GM21825 (cell line): Measurements from ENCODE around the gene SLC25A26.
"Not testable (repeated sequence)": the region's sequence is repeated elsewhere in the genome, so short reads cannot be mapped to it uniquely, and the experiment has no call there.

Experiments used
- ATAC-seq: cut with Tn5 transposase; IDR thresholded peaks from one replicate; pipeline ENCODE4 v1.9.1; 2021; ENCODE audit warnings: mild to moderate bottlenecking, moderate library complexity; ENCODE audit not compliant: unreplicated experiment

SLC25A26 gene

DNA sequence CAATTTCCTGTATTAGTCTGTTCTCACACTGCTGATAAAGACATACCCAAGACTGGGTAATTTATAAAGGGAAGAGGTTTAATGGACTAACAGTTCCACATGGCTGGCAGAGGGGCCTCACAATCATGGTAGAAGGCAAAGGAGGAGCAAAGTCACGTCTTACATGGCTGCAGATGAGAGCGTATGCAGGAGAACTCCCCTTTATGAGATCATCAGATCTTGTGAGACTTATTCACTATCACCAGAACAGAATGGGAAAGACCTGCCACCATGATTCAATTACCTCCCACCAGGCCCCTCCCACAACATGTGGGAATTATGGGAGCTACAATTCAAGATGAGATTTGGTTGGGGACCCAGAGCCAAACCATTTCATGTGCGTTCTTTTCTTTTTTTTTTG, 5.3 kb downstream of the SLC25A26 start:
- ATAC-seq, result not testable (repeated sequence)

DNA sequence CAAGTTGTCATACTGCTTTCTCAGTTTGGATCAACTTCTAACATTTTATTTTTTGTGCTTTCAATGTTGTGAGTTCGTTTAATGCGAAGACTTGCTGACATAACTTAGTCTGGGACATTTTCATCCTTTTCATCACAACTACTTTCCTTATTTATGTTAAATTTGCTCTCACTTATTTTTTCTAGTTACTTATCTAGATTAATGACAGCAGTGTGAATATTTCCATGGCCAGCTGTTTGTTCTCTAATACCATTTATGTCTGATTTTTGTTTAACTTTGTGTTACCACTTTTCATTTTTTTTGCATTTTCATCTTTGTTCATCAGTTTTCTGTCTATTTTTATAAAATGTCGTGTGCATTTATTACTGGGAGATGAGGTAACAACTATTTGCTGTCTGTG, 6.2 kb downstream of the SLC25A26 start:
- no peak for ATAC-seq

- no peak for ATAC-seq
Observed at GRCh38 chr3:66227915-66228314, 7.1 kb downstream of the SLC25A26 start.

- ATAC-seq, result no peak
Observed at GRCh38 chr3:66228707-66229106, 7.9 kb downstream of the SLC25A26 start.

DNA sequence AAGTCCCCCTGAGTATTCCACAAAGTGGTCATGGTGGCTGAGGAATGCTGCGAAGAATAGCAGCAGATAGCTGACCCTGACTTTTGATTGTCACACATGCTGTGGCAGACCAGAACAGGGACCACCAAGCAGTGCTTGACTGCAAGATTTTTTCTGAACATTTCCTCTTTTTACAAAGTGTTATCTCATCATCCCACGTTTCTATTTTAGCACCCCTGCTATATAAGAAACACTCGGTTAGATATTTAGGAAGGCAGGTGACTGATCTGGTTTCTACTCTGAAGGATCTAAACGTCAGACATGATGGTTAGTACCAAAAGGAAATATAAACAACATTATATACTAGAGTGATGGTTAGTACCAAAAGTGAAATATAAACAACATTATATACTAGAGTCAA, 9.1 kb downstream of the SLC25A26 start:
- no peak for ATAC-seq

DNA sequence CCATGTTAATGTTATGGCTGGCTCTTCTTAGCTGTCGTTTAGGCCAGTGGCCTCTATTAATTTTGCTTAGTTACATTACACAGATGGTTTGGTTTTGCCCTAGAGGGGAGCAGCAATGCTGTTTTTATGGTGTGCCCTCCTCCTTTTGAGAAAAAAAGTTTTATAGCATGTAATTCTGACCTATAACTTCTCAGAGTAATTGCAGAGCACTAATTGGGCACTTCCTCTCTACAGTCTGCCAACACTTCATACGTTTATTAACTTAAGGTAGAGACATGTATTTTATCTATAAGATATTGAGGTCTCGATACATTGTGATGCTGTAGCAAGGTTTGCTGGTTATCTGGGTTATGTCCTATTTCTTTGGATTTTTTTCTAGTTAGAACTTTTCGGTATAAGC, 12.2 kb downstream of the SLC25A26 start:
- no peak for ATAC-seq

- no peak for ATAC-seq
Observed at GRCh38 chr3:66236281-66236680, 15.5 kb downstream of the SLC25A26 start.

DNA sequence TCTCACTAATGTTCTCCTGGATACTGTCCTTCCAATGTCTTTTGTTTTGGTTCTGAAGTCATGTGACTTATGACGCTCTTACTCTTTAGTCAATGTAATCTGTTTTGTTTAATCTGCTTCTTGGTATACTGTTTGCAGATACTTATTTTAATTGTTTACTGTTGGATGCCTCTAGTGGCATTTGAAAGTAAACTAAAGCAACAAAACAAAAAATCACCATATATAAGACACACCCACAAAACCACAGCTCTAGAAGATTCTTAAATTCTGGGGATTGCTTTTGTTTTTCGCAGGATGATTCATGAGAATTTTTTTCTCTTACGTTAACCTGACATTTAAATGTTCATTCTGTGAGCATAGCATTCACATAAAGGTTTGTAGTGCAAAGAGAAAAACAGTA, 16.8 kb downstream of the SLC25A26 start:
- no peak for ATAC-seq

DNA sequence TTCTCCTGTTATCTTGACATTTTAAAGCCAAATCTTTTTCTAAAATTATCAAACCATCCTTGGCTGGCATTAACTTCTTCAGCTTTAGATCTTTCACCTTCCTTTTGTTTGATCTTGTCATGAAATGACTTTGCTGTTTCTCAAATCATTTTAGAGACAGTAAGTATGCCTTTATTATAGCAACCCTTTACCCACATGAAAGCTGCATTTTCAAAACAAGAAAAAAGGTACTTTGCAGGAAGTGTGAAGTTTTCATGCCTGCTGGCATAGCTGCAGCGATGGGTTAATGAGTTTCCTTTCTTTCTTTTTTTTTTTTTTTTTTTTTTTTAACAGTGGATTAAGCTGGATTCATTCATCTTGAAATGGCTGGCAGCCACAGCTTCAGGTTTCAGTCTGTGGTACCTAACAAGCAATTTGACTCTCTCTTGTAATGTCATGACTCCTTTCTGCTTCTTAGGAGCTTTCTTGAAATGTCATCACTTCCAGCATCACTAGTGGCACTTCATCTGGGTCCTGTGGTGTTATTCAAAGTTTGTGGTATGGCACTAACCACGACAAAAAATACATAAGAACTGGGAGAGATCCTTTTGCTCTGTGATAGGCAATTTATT, 18.8 kb downstream of the SLC25A26 start:
- ATAC-seq, result no peak

DNA sequence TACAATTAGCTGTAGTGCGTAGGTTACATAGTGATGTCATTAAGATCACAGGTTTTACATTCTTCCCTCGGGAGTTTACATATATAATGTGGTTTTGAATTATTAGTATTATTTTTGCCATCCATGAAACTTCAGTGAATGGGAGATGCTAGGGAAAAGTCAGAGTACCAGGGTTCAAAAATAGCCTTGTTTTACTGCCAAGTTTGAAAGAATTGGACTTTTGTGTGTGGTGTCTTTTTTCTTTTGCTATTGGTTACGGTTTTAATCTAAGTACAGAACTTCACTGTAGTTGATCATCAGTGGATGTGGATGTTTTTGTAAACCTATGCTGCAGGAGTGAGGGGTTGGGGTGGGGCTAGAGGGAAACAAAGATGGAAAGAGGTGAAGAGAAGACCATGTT, 20.7 kb downstream of the SLC25A26 start:
- ATAC-seq, result no peak

DNA sequence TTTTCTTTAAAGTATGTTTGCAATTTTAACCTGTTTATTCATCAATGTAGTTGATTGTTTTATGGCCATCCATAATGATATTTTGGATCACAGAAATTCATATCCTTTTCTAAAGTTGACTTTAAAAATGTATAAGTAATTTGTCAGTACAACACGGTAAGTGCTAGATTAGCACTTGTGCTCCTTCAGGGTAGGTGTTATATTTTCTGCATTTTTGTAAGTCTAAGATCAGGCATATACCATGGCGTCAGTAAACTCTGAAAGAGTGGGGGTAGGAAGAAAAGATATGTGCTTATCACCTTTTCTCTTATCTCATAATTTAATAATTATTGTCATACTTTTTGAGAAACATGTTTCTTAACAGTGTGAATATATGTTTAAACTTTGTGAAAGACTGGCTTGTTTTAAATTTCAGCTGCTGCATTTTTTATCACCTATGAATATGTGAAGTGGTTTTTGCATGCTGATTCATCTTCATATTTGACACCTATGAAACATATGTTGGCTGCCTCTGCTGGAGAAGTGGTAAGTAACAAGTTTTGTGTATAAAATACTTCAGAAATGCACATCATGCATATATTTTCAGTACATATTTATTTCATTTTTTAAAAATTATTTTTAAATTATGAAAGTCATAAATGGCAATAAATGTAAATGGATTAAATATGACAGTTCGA, 22.1 kb downstream of the SLC25A26 start:
- ATAC-seq, result no peak

- ATAC-seq, result no peak
Observed at GRCh38 chr3:66248641-66249040, 27.8 kb downstream of the SLC25A26 start.

DNA sequence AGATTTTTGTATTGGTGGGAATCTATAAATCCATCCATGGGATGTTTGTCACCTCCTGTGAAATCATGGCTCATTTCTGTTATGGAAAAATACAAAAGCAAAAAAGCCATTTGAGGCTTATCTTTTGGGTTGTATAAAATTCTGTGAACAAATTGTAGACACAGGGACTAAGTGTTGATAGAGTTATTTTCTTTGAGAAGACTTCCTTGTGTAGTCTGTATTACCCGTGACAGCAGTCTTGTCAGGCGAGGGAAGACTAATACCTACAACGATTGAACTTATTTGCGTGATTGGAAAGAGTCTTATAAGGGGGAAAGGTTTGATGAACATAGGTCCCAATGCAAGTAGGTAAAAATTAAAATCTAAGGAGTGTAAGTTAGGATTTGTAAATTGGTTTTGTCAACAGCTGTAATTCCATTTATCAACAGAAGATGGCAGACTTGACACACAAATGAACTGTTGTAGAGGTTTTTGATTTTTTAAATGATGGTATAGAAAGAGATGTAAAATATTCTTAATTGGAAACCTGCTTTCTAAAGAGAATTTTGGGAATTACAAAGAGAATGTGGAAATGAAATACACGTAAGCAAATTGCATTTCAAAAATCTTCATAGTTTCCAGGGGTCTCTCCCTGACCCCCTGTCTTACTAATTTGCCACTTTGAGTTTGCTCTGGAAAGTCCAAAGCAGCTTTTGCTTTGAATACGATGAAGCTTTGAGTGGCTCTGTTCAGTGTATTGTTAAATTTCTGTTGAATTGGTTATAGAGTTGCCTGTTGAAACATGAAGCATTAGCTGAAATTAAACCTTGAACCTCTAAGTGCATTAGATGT, 33.2 kb downstream of the SLC25A26 start:
- no peak for ATAC-seq

- ATAC-seq, result no peak
Observed at GRCh38 chr3:66255865-66256264, 35.1 kb downstream of the SLC25A26 start.

GRCh38 chr3:66256806-66257205, 36.0 kb downstream of the SLC25A26 start:
- no peak for ATAC-seq

DNA sequence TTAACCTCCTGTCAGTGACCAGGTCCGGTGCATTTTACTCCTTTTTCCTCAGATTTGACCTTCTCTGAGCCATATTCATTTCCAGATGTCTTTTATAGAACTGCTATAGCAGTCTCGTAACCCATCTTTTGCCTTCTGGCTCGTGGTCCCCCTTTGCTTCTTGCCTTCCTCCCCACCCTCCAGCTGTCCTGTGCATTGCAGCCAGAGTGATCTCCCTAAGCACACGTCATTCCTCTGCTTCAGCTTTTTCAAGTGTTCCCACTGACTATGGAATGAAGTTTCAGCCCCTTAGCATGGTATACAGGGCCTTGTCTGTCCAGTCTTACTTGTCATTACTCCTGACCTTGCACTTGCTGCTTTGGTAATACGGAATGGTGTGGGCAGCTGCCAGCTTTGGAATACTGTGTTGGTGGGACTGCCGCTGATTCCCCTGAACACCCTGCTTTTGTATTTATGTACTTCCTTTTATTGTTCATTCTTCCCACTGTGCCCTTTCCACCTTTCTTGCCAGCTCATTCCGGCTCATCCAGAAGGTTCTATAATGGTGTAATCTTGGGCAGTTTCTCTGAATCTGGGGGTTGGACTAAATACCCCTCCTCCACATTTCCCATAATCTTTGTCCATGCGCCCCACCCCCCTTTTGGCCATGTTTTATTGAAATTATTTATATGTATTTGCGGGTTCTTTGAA, 38.9 kb downstream of the SLC25A26 start:
- ATAC-seq, result no peak

GRCh38 chr3:66260431-66260830, 39.6 kb downstream of the SLC25A26 start:
- no peak for ATAC-seq

DNA sequence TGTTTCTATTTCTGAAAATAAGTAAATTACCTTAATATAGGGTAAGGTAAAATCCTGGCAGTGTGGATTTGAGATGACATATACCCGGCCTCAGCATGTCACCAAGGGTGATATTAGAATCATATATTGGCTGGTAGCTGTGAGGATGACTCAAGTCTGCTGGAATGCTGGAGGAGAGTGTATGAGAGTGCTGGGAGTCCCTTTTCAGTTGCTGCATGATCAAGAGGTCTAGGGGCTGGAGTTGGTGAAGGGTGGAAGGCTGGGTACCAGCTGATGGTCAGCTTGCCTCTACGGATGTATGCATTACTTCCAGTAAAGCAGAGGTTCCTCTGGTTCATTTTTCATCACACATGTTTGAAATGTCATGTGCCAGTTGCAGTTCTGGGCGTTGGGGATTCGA, 40.6 kb downstream of the SLC25A26 start:
- ATAC-seq, result no peak

DNA sequence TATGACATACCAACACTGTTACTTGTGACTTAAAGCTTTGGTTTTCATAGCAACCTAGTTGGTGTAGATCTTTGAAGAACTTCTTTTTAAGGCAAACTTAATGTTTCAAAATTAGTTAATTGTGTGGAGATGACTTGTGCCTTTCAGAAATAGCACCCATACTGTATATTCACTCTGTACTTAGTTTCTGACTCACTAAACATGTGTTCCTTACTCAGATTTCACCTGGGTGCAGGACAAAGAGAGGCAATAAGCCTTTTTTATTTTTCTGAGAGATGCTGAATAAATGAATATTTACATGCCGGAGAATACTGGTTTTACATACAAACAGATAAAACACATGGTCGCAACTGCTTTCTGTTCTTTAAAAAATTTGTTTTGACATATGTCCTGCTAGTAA, 44.8 kb downstream of the SLC25A26 start:
- no peak for ATAC-seq

GRCh38 chr3:66266551-66266950, 45.8 kb downstream of the SLC25A26 start:
- no peak for ATAC-seq

- ATAC-seq, result no peak
Observed at GRCh38 chr3:66267031-66267430, 46.2 kb downstream of the SLC25A26 start.
